GM12878 (cell line): Measurements from ENCODE around the gene CAPN14. TPM values are rescaled to one million over a fixed set of nuclear protein-coding genes. Genes with fewer than 3 reads are reported as not detected.

Source experiments
- ATAC-seq: fragments of 200-7000 bp; cut with Tn5 transposase; 3 replicates; pipeline ENCODE4 v1.9.1; 2020; ENCODE audit warnings: mild to moderate bottlenecking, moderate library complexity
- BruUV-seq: library from RNA; stranded (reverse); fragments of 400-500 nt; replicated peaks from 2 replicates; lab custom pipeline; 2021; lab: Mats Ljungman, UMichigan
- CTCF ChIA-PET: fragments of 300-600 bp; sonication (Branson Sonifier 250); formaldehyde crosslinking; extraction: SDS; loops from one replicate; lab custom pipeline; 2021; ENCODE audit warnings: inconsistent platforms; lab: Yijun Ruan, JAX
- POLR2A ChIA-PET: fragments of 350-600 bp; formaldehyde crosslinking; extraction: SDS; loops from one replicate; lab custom pipeline; 2021; ENCODE audit warnings: inconsistent platforms; lab: Charles Lee
- RAD21 ChIA-PET: fragments of 300-600 bp; sonication (Branson Sonifier 250); formaldehyde crosslinking; loops from one replicate; lab custom pipeline; 2023; ENCODE audit warnings: antibody characterized with exemption; ENCODE audit not compliant: unreplicated experiment; lab: Charles Lee
- SMC1A ChIA-PET: fragments of 300-600 bp; sonication (Branson Sonifier 250); formaldehyde crosslinking; loops from one replicate; lab custom pipeline; 2023; ENCODE audit not compliant: unreplicated experiment, uncharacterized antibody; lab: Charles Lee
- DNase-seq: peaks from one replicate; pipeline ENCODE4 v3.0.0-alpha.2; 2011; ENCODE audit warnings: low read depth, low spot score
- FAIRE-seq: peaks from 3 replicates; lab custom pipeline; 2011; peaks lifted over from hg19 to GRCh38; lab: Jason Lieb, UNC
- H2AFZ ChIP-seq: 2 replicates; pipeline ENCODE4 v1.6.0; 2011; ENCODE audit warnings: low read depth, low read length, control low read depth; ENCODE audit not compliant: control insufficient read depth
- H3K27ac ChIP-seq: 2 replicates; pipeline ENCODE4 v1.5.1; 2011; ENCODE audit warnings: control low read depth; ENCODE audit not compliant: control insufficient read depth, insufficient read depth
- H3K27me3 ChIP-seq, 2 experiments: replicated peaks in 1 of 2; 2 replicates each; pipeline versions ENCODE4 v1.6.0 to v1.6.1; 2011; ENCODE audit warnings: low read length in 1 of 2; ENCODE audit not compliant: control insufficient read depth in 2 of 2, insufficient read depth in 2 of 2
- H3K36me3 ChIP-seq, 2 experiments: 2 replicates each; pipeline ENCODE4 v1.5.1; 2011; ENCODE audit warnings: low read length in 1 of 2; ENCODE audit not compliant: control insufficient read depth in 2 of 2, insufficient read depth in 2 of 2
- H3K4me1 ChIP-seq: 2 replicates; pipeline ENCODE4 v1.6.1; 2011; ENCODE audit warnings: mild to moderate bottlenecking, low read length, moderate library complexity, mixed read lengths; ENCODE audit not compliant: control insufficient read depth, insufficient read depth
- H3K4me2 ChIP-seq: 2 replicates; pipeline ENCODE4 v1.6.0; 2011; ENCODE audit warnings: control low read depth; ENCODE audit not compliant: control insufficient read depth, insufficient read depth
- H3K4me3 ChIP-seq: fragments of 200-600 bp; sonication (generic); 2 replicates; pipeline ENCODE4 v1.5.1; 2016
- H3K79me2 ChIP-seq: 2 replicates; pipeline ENCODE4 v1.6.0; 2011; ENCODE audit warnings: low read length; ENCODE audit not compliant: control insufficient read depth, insufficient read depth
- H3K9ac ChIP-seq: 2 replicates; pipeline ENCODE4 v1.8.0; 2011; ENCODE audit warnings: low read length, control low read depth, mixed read lengths; ENCODE audit not compliant: control insufficient read depth, insufficient read depth
- H3K9me3 ChIP-seq: replicated peaks from 3 replicates; pipeline ENCODE4 v1.5.1; 2011; ENCODE audit warnings: mild to moderate bottlenecking, low read length; ENCODE audit not compliant: control insufficient read depth, insufficient read depth
- H4K20me1 ChIP-seq: 2 replicates; pipeline ENCODE4 v1.6.0; 2011; ENCODE audit not compliant: control insufficient read depth, insufficient read depth
- ATF3 ChIP-seq: IDR thresholded peaks from 2 replicates; pipeline ENCODE4 v1.6.1; 2011; ENCODE audit warnings: low read depth, mild to moderate bottlenecking, low read length, moderate library complexity, borderline replicate concordance; ENCODE audit errors: extremely low read depth
- CBX3 ChIP-seq: fragments of 200-600 bp; sonication (generic); IDR thresholded peaks from 2 replicates; pipeline ENCODE4 v1.6.1; 2016; ENCODE audit warnings: low read depth, borderline replicate concordance
- CHD1 ChIP-seq: IDR thresholded peaks from 2 replicates; pipeline ENCODE4 v1.6.1; 2012; ENCODE audit warnings: low read depth, low read length, improper control_type of control experiment
- FOXK2 ChIP-seq: fragments of 450-650 bp; IDR thresholded peaks from 2 replicates; pipeline ENCODE4 v1.6.1; 2017; ENCODE audit warnings: mild to moderate bottlenecking, moderate library complexity
- HDAC6 ChIP-seq: fragments of 200-600 bp; sonication (generic); IDR thresholded peaks from one replicate; pipeline ENCODE4 v1.8.0; 2017; ENCODE audit warnings: antibody characterized with exemption; ENCODE audit not compliant: unreplicated experiment
- IKZF2 ChIP-seq, 2 experiments: fragments of 450-650 bp; IDR thresholded peaks; 2 replicates each; pipeline ENCODE4 v1.6.1; 2017; ENCODE audit warnings: mild to moderate bottlenecking in 2 of 2, moderate library complexity in 2 of 2
- IRF4 ChIP-seq: IDR thresholded peaks from 2 replicates; pipeline ENCODE4 v1.6.1; 2011; ENCODE audit warnings: low read depth, low read length
- NFIC ChIP-seq: IDR thresholded peaks from 2 replicates; pipeline ENCODE4 v1.6.1; 2012; ENCODE audit warnings: low read depth, mild to moderate bottlenecking, inconsistent platforms, low read length, moderate library complexity
- NFYB ChIP-seq: IDR thresholded peaks from 2 replicates; pipeline ENCODE4 v1.6.1; 2011; ENCODE audit warnings: low read depth, mild to moderate bottlenecking, low read length, improper control_type of control experiment, moderate library complexity; ENCODE audit not compliant: insufficient read depth
- NR2C2 ChIP-seq: IDR thresholded peaks from 2 replicates; pipeline ENCODE4 v1.6.1; 2011; ENCODE audit warnings: borderline replicate concordance, low read depth; ENCODE audit not compliant: control insufficient read depth, insufficient read length
- RELA ChIP-seq: fragments of 450-650 bp; IDR thresholded peaks from 2 replicates; pipeline ENCODE4 v1.8.0; 2014; ENCODE audit warnings: borderline replicate concordance; ENCODE audit not compliant: partially characterized antibody
- SMAD5 ChIP-seq: IDR thresholded peaks from 2 replicates; pipeline ENCODE4 v1.6.1; 2016; ENCODE audit warnings: antibody characterized with exemption, low read depth
- SMC3 ChIP-seq: IDR thresholded peaks from 2 replicates; pipeline ENCODE4 v1.6.1; 2011; ENCODE audit warnings: low read length, improper control_type of control experiment, borderline replicate concordance
- YBX1 ChIP-seq: fragments of 450-650 bp; IDR thresholded peaks from 2 replicates; pipeline ENCODE4 v1.6.1; 2016; ENCODE audit warnings: antibody characterized with exemption
- ZNF24 ChIP-seq: fragments of 450-650 bp; IDR thresholded peaks from 2 replicates; pipeline ENCODE4 v1.6.1; 2017; ENCODE audit warnings: antibody characterized with exemption, mild to moderate bottlenecking
- ZNF622 ChIP-seq: fragments of 450-650 bp; IDR thresholded peaks from 2 replicates; pipeline ENCODE4 v1.6.1; 2017; ENCODE audit warnings: mild to moderate bottlenecking, inconsistent platforms
- ZSCAN29 ChIP-seq: fragments of 450-650 bp; IDR thresholded peaks from 2 replicates; pipeline ENCODE4 v1.6.1; 2017; ENCODE audit warnings: mild to moderate bottlenecking, moderate library complexity
- WGBS: methylation state at CpG from one replicate; pipeline ENCODE4 v1.1.6; 2016; ENCODE audit warnings: low lambda C conversion rate; ENCODE audit not compliant: insufficient replicate concordance, insufficient coverage; ENCODE audit errors: missing lambda C conversion rate; 5-methylcytosine and 5-hydroxymethylcytosine counted together
- in situ Hi-C: fragments of 300-500 bp; cut with MboI; formaldehyde crosslinking; loops from 9 replicates; pipeline ENCODE4 v1.14.3; 2018; ENCODE audit warnings: mixed read lengths
- intact Hi-C: fragments of 100-400 bp; cut with micrococcal nuclease; formaldehyde crosslinking; loops from one replicate; pipeline ENCODE4 v1.14.2; 2022; ENCODE audit not compliant: unreplicated experiment
- polyA plus RNA-seq, 11 experiments: library from polyadenylated mRNA; depleted of rRNA in 4 of 11; unstranded in 6 of 11; stranded (reverse) in 5 of 11; fragments of >200 nt; fragmentation: Nextera tagmentation in 4 of 11; fragmentation: Illumina TruSeq in 1 of 11; extraction: Ambion mirVana in 4 of 11; extraction: Trizol in 1 of 11; gene quantifications; 1 replicate in 1 of 11; 2 replicates in 10 of 11; pipeline versions ENCODE4 v1.2.1 to v1.2.3, GENCODE V29; 2011 to 2016; ENCODE audit warnings: inconsistent platforms in 2 of 11, missing spikeins in 2 of 11, low read depth in 1 of 11
- total RNA-seq, 4 experiments: library from RNA; depleted of rRNA in 3 of 4; stranded (reverse); fragments of >200 nt in 3 of 4; fragmentation: Illumina TruSeq in 1 of 4; extraction: Trizol in 1 of 4; gene quantifications; 2 replicates each; pipeline versions ENCODE4 v1.2.1 to v1.2.3, GENCODE V29; 2013 to 2021
- TF ChIP-seq, protein P1 (sequence below): IDR thresholded peaks from 2 replicates; pipeline ENCODE4 v1.6.1; 2011; ENCODE audit warnings: borderline replicate concordance, low read depth, mild to moderate bottlenecking, moderate library complexity, mixed read lengths, low read length; ENCODE audit not compliant: insufficient read depth; ENCODE audit errors: extremely low read length

Gene CAPN14
- total and polyA plus RNA-seq, 10 of the 15 experiments (the other 5 are each of a cell fraction or from before 2014, with no cell fraction given): 0.08 to 1.5 (median 1.1) TPM

- SMC1A ChIA-PET: no interaction called here
These were observed 19.6 kb downstream of the CAPN14 start for GRCh38 chr2:31197669-31198068.

More at GRCh38 chr2:31197669-31198068, 19.6 kb downstream of the CAPN14 start:
- ChIA-PET CTCF (interaction anchor here (2.1 kb wide), 1 partner anchor 28 kb away, joined by 10 read pairs; no protein-coding TSS in a partner anchor), POLR2A (no interaction called here), RAD21 (no interaction called here)
- no peak overlapping the region for H3K4me3 ChIP-seq
- no peak for ATAC-seq
- in situ Hi-C loops (no loop called here), intact Hi-C loops (no loop called here)
- no peak overlapping the region for H3K9ac ChIP-seq
- BruUV-seq: no TSS peak
- no peak for TF ChIP-seq ATF3
- TF ChIP-seq, protein P1, sequence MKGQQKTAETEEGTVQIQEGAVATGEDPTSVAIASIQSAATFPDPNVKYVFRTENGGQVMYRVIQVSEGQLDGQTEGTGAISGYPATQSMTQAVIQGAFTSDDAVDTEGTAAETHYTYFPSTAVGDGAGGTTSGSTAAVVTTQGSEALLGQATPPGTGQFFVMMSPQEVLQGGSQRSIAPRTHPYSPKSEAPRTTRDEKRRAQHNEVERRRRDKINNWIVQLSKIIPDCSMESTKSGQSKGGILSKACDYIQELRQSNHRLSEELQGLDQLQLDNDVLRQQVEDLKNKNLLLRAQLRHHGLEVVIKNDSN: no peak
- TF ChIP-seq ZNF622: no peak
- TF ChIP-seq NFYB: no peak
- no peak for TF ChIP-seq HDAC6
- TF ChIP-seq SMC3: no peak
- TF ChIP-seq NFIC: no peak
- no peak for TF ChIP-seq CBX3
- TF ChIP-seq ZSCAN29: no peak
- TF ChIP-seq CHD1: no peak
- TF ChIP-seq YBX1: no peak
- TF ChIP-seq IRF4: no peak
- no peak for TF ChIP-seq ZNF24
- TF ChIP-seq NR2C2: no peak
- no peak for TF ChIP-seq IKZF2 (IDR thresholded peaks at IDR 0.05)
- TF ChIP-seq SMAD5: no peak
- no peak for TF ChIP-seq RELA
- TF ChIP-seq FOXK2: no peak
- FAIRE-seq: no peak
- H3K9me3 ChIP-seq: no peaks in the 10 kb centered on the region
- no peaks in the 10 kb centered on the region; a peak in 2 of 4 replicates for H3K27me3 ChIP-seq
- no peak overlapping the region for H2AFZ ChIP-seq
- H4K20me1 ChIP-seq: no peaks in the 10 kb centered on the region
- no peaks in the 10 kb centered on the region for H3K79me2 ChIP-seq
- H3K27ac ChIP-seq: no peak overlapping the region
- H3K36me3 ChIP-seq: no peaks in the 10 kb centered on the region; a peak in 1 of 4 replicates
- no peaks in the 10 kb centered on the region for H3K4me1 ChIP-seq
- no peak for DNase-seq
- no peak overlapping the region for H3K4me2 ChIP-seq
- 11% methylated on average over 2 of the region's 2 CpGs for WGBS
